ENCODE data around the gene KCNQ1.

KCNQ1 gene

DNA sequence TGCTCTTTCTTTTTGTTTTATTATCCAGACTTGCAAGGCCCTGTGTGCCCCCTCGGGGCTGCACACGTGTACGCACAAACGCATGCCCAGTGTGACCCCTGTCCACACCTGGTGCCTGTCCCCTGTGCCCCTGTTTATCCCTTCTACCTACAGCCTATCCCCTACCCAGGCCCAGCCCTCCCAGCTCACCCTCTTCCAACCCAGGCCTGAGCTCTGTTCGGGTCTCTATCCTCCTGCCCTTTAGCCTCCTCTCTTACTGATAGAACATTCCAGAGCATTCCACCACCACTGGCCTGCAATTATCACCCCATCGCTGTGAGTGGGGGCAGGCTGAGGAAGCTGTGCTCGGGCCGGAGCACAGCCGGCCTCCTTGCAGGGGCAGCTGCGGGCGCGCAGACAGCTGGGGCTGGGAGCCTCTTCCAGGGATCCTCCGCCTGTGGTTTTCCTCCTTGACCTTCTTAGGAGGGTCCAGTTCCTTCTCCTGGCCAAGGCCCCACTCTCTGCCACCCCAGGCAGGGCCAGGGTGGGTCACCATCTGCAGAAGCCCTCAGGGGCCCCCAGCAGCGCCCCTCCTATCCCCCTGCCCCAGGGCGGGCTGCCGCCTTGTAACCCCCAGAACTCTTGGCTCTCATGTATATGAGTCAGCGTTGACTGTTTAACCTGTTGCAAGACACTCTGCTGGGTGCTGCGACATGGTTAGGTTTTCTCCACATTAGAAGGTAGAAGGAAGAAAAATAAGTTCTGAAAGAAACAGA lies 296.7 kb downstream of the KCNQ1 start:
- DNase-seq = no peak

DNA sequence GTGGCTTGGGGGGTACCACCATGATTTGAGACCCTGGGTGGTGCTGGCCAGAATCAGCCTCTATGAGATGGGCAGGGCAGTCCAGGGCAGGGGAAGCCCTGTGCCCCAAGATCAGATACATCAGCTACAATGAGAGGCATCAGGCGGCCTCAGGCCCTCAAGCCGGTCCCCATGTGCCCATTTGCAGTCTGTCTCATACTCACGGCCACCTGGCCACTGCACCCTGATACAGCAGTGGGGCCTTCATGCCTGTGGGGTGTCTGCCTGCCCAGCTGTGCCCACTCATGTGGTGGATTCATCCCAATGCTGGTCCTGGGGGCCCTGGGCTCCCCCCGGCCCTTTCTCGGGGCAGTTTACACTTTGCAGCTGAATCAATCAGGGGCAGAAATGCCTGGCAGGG lies 297.4 kb downstream of the KCNQ1 start:
- no peak for DNase-seq

DNA sequence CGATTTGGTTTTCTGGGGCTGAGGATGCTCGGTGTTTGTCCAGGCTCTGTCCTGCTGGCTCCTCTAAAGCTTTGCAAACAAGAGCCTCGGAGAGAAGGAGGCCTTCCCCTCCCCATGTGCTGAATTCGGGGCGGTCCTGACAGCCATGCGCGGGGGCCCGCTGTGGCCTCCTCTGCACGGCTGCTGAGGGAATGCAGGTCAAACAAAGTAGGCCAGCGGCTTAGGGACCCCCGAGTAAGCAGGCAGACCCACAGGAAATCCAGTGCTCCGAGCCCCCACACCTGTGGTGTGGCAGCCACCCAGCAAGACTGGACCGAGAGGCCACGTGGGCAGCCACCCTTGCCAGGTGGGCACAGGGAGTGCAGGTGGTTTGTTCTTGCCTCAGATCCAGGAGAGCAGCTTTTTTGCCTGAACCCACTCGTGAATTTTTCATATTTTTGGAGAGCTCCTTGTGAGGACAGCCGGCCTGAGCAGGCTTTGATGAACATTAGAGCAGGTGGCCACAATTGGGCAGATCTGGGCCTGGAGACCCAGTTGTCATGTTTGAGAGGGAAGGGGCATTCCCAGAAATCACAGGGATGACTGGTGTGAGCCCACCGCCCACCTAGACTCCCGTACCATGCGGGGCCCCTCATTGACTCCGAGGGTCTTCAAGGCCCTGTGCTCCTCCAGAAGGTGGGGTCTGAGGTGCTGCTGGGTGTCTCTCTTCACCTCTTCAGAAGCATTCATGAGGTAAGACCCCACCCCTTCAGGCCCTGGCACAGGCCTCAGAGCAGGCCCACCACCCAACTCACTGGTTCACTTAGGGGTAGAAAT lies 298.0 kb downstream of the KCNQ1 start:
- no peak for DNase-seq

DNA sequence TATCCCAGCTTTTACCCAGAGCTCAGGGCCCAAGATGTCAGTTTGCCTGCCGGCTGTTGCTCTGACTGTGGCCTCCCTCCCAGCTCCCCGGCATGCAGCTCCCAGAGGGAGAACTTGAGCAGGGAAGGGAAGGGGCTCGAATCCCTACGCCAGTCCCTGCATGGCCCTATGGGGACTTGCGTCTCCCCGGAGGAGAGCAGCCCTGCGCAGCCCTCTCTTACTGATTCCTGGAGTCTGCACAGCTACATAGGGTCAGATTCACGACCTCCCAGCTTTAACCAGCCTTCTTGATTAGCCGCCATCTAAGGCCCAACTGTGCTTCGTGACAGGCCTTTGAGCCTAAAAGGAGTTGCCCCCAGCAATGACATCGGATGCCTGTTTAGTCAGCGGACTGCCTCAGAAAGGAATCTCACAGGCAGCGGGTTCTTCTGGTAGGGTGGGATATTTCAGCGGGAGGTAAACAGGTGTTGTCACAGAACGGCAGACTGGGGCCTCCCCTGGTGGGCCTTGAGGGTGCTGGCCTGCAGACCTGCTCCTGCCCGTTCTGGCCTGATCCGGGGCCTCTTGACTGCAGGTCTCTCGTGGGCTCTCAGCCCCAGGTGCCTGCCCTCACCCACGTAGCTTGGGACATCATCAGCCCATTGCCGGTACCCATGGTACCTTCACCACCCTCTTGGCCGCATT lies 298.8 kb downstream of the KCNQ1 start:
- no peak for DNase-seq

DNA sequence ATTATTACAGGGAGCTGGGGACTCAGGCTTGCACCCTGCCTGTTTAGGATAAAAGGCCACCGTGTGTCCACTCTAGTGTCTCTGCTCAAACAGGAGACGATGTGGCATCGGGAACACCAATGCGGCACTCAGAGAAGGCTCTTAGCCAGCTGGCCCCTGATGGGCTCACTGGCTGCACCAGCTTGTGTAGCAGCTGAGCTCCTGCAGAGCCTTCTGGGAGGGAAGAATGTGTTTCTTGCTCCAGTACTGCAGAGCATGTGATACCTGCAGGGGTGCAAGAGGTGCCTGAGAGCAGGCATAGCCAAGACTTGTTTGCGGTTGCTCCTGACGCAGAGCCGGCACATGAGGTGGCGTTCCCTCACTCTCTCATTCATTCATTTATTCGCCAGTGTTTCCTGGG lies 299.4 kb downstream of the KCNQ1 start:
- DNase-seq = no peak

DNA sequence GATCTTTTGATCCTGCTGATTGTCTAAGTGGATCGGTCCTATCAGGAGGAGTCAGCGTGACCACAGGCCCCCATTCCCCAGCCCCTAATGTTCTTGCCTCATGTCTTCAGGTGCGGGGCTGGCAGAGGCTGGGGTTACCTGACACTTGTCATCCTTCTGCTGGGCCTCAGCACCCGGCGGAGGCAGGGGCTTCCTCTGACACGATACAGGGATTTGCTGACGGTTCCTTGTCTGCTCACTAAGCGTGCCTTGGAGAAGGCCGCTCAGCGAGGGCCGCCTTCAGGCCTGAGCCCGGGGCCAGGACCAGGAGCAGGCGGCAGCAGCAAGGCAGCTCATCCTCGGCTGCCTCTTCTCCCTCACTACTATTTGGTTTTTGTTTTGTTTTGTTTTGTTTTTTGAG lies 300.7 kb downstream of the KCNQ1 start:
- DNase-seq = no peak

DNA sequence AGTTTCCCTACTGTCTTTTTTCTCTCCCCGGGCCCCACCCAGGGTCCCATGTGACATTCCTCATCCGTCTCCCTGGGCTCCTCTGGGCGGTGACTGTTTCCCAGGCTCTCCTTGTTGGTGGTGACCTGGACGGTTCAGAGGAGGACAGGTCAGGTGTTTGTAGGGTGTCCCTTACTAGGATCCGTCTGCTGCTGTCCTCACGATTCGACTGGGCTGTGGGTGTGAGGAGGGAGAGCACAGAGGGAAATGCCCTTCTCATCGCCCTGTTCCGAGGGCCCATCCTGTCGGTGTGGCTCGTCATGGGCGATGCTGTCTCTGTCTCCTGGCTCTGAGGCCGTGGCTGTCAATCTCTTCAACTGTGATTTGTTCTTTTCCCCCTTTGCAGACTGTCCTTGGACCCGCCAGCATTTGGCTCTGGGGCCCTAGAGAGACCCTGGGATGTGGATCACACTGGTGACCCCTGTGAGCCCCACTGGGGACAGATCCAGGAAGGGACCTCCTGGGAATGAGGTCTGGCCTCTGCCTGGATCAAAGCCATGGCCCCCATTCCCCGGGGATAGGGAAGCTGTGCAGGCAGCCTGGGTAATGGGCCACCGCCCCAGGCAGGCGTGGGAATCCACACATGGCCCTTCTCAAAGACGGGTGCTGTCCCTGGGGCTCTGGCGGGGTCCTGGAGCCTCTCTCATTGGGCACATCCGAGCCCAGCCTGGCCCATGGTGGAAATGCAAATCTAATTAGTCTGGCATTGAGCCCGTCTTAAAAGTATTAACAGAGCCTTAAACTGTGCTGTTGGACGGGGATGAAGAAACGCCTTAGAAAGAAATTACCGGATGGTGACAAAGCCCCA lies 301.8 kb downstream of the KCNQ1 start:
- no peak for DNase-seq

DNA sequence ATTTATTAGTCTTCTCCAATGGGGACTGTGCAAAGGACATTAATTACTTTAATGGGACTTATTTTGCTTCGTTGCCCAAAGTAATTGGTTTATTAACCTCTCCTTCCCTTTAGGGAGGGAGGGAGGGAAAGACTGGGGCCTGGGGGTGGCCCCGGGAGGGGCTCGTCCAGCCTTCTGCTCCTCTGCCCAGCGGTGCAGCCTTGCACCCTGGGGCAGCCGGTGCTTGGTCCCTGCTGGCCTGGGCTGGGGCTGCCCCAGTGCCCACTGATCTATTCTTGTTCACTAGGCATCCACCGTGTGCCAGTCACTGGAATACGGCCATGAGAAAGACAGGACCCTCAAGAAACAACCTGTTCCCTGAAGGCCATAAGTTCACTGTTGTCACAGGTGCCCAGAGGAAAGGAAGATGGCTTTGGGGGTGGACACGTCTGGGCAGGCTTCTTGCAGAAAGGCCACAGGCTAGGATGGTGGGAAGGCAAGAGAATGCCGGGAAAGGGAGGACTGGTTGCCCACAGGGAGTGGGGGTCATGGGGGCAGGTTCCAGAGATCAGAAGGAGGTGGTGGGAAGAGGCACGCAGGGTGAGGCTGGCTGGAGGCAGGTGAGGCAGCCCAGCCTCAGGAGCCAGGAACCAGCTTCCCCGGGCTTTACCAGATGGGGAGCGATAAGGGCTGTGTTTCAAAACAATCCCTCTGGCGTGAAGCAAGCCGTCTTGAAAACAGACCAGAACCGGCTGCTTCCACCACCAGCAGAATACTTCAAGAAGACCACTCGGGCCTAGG lies 302.6 kb downstream of the KCNQ1 start:
- no peak for DNase-seq

DNA sequence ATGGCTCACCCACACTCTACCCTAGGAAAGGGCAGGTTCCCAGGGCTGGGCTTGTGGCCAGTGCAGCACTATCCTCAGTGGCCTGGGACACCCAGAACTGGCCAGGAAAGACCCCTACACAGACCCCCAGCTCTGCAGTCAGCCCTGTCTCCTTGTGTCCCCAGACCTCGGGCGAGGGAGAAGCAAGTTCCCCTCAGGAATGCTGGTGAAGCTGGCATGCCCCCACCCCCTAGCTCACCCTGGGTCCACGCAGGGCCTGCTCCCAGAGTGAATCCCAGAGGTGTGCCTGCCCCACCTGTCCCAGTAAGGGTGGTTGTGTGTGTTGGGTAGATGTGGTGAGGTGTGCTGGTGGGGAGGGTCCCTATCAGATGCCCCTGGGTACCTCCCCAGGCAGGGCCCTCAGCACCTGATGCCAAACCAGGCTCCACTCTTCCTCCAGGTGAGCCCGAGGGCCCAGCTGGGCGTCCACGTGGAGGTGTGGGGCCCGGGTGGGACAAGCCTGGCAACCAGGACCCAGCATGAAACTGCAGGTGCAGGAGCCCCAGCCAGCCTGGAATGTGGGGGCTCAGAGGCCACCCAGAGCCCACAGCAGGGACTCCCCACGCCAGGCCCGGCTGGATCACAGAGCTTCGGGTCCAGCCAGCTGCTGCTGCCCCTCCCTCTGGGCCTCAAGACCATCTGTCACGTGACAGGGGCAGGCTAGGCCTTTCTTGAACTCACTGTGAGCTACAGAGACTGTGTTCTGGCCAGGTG lies 303.4 kb downstream of the KCNQ1 start:
- DNase-seq = no peak

DNA sequence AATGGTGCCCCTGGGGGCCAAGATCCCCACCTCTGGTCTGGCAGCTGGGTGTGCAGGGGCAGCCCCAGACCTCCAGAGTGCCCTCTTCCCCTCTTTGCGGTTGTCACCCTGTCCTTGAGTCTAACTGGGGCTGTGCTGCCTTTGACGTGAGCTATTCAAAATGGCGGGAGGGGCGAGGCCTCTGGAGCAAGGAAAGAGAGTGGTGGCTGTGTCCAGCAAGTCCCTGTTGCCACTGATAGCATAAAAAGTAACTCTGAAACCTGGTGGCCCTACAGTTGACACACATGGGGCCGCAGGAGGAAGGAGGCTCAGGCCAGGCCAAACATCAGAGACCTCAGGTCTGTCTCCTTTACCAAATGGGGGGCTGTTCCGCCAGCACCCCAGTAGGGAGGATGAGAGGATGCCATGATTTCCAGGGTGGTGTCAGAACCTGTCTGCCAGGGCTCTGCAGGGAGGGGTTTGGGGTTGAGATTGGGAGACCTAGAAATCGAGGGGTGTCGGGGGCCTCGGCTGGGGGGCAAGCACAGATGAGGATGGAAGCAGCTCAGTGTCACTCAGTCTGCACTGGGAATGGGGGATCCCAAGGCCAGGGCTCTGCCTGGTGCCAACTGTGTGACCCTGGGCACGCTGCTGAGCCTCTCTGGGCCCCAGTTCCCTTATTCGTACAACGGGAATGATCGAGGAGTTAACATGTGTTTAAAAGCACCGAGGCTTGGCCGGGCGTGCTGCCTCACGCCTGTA lies 304.2 kb downstream of the KCNQ1 start:
- DNase-seq = no peak

DNA sequence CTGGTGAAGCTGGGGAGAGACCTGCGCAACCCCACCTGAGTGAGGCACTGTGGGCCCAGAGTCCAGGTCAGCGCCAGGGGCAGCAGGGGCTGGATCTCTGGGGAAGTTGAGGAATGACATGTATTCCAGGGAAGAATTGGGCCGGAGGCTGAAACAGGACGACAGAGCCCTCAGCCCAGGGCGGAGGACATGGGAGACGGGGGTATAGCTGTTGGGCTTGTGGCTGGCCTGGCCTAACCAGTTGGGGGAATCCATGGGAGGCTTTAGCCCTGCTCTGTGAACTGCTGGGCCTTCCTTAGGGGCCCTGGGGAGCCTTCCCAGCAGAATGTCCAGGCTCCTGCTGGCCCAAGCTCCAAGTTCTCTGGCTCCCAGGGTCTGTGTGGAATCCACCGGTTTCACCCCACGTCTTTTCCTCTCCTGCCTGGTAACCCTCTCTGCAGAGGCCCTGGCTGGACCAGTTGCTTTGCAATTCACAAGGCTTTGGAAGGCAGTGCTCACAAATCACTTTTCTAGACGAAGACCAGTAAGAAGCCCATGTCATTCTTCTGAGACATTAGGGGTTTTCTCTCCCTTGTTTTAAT lies 305.4 kb downstream of the KCNQ1 start:
- no peak for DNase-seq

DNA sequence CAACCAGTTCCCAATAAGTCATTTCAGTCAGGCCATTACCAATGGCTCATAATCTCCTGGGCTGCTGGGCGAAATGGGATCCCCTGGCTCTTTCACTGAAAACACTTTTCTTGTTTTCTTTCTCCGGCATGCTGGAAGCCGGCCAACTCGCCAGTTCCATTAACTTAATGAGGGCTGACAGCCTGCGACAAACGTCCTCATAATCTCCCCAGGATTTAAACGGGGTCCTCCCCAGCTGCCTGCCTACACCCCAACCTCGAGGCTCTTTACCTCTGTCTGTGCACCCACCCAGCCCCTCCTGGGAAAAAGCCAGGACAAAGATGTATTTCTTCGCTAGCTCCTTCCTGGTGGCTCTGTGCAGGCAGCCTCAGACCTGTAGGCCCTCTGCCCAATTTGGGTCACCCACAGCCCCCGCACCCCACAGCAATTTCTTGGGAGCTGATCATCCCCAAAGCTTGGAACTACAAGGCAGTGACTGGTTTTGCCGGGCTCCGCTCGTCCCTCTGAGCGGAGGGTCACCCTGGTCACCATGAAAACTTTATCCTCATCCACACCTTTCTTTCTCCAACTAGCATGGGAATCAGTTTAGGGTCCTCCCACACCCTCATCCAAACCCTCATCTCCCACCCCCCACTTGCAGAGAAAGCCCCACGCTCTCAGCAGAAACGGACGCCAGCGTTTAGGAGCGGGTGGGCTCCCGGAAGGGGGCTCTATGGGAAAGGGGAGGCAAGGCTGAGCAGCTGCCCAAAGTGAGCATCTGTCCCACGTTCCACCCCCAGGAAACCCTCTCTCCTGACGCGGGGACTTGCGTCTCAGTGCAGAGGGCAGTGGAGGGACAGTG lies 306.1 kb downstream of the KCNQ1 start:
- no peak for DNase-seq

DNA sequence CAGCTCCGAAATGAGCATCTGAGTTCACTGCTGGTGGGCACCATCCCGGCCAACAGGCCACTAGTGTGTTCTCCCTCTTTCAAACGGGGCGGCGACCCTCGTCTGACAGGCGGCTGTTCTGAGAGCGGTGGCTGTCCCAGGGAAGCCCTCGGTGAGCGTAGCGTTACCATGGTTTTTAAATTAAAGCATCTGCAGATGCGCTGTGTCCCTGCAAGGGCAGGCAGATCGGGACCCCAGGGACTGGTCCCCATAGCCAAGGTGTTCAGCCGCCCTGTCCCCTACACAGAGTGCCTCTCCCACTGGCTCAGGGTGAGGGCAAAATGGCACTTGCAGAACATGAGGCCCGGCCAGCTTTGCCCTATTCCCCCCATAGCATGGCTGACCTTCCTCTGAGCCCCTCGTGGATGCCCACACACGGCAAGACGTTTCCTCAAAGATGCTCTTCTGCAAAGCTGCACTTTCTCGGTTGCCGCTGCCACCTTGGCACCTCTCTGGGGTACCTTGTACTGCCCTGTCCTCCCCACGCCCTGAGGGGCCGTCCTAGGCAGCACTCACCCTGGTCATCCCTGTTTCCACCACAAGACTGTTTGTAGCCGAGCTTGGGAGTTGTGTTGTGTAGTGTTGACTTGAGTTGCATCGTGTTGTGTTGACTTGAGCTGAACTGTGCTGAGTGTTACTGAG lies 306.9 kb downstream of the KCNQ1 start:
- DNase-seq = no peak

DNA sequence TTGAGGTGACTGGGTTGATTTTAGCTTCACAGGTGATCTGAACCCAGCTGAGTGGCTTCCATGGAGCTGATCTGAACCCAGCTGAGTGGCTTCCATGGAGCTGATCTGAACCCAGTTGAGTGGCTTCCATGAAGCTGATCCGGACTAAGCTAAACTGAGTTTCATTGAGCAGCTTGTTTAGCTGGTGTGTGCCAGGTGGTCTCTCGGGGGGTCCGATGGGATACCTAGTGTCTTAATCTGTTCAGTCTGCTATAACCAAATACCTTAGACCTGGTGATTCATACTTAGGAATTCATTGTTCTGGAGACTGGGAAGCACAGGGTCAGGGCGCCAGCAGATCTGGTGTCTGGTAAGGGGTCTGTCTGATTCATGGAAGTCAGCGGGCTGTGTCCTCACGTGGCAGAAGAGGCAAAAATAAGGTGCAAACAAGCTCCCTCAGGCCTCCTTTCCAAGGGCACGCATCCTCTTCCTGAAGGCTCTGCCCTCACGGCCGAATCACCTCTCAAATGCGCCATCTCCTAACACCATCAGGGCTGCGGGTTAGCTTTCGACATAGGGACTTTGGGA lies 307.5 kb downstream of the KCNQ1 start:
- no peak for DNase-seq

DNA sequence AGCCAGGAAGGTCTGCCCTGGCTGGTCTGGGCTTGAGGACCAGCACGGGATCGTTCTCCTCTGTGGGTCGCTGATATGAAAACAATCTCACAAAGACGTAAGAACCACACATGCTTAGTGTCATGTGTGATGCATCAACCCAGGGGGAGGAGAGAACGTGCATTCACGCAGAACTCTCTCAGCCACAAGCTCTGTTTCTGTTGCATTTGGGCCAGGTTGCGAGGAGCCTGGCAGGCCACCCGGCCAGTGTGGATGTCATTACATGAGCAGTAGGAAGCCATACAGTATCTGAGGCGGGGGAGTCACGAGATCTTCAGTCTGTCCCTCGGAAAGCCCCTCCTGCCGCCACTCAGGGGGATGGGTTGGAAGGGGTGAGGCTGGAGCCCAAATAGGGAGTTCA lies 308.1 kb downstream of the KCNQ1 start:
- DNase-seq = no peak

DNA sequence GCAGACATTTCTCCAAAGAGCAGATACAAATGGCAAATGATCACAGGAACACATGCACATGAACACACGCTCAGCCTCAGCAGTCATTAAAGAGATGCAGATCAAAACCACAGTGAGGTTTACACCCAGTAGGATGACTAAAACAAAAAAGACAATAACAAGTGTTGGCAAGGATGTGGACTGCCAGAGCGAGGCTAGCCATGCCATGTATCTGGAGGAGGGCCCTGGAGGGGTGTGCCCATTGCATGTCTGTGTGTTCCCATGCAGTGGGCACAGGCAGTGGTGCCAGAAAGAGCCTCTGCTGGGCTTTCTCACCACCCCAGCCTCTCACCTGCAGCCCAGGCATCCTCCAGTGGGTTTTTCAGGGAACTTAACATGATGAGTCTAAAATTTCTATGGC lies 309.2 kb downstream of the KCNQ1 start:
- DNase-seq = no peak

DNA sequence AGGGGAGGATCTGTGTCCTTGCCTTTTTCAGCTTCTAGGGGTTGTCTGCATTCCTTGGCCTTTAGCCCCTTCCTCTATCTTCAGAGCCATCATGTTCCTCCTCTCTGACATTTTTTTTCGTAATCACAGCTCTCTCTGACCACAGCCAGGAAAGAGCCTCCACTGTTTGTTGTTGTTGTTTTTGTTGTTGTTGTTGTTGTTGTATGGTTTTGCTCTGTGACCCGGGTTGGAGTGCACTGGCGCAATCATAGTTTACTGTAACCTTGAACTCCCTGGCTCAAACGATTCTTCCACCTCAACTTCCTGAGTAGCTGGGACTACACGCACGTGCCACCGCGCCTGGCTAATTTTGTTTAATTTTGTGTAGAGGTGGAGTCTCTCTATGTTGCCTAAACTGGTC lies 310.3 kb downstream of the KCNQ1 start:
- DNase-seq = no peak

DNA sequence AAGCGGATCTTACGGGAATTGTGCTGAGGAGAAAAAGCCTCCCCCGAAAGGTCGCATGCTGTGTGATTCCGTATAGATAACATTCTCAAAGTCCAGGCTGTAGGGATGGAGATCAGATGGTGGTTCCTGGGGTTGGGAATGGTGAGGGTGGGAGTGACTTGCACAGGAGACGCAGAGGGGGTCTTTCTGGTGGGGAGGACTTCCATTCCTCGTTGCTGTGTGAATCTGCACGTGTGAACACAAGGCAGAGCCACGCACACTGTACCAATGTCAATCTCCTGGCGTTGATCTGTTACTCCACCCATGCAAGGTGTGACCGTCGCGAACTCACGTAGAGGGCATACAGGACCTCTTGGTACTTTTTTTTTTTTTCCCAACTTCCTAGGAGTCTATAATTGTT lies 313.9 kb downstream of the KCNQ1 start:
- no peak for DNase-seq

All from activated gamma-delta T cell (primary cell).